ENCODE results near the gene PROX1.

DNA sequence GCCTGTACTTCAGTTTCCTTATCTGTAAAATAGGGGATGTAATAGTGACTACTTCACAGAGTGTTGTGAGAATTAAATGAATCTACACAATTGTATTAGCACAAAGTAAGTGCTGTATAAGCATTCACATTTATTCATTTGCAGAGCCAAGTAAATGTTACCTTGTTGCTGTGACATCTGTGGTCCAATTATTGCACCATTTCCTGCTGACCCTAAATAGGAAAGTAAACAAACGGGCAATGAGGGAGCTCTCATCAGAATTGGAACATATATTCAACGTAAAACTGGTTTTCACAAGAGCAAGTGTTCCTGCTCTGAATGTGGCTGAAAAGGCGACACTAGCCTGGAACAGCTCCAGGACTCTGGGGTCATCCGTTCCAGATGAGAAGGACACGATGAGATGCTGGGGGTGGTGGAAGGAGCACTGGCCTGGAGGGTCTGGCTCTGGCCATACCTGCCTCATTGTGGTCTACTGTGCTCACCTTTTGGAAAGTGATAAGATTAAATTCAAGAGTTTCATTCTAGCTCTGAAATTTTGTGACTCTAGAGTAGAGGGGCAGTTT is 34.5 kb downstream of the PROX1 start:
- TF ChIP-seq, protein P1, sequence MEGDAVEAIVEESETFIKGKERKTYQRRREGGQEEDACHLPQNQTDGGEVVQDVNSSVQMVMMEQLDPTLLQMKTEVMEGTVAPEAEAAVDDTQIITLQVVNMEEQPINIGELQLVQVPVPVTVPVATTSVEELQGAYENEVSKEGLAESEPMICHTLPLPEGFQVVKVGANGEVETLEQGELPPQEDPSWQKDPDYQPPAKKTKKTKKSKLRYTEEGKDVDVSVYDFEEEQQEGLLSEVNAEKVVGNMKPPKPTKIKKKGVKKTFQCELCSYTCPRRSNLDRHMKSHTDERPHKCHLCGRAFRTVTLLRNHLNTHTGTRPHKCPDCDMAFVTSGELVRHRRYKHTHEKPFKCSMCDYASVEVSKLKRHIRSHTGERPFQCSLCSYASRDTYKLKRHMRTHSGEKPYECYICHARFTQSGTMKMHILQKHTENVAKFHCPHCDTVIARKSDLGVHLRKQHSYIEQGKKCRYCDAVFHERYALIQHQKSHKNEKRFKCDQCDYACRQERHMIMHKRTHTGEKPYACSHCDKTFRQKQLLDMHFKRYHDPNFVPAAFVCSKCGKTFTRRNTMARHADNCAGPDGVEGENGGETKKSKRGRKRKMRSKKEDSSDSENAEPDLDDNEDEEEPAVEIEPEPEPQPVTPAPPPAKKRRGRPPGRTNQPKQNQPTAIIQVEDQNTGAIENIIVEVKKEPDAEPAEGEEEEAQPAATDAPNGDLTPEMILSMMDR (IDR thresholded peaks at IDR 0.05; ENCODE audit: borderline replicate concordance, extremely low read depth, low read length, poor library complexity, severe bottlenecking): no peak
- TF ChIP-seq EZH2 (IDR thresholded peaks at IDR 0.05; ENCODE audit: borderline replicate concordance, low read depth, low read length, severe bottlenecking): no peak

Data from DND-41 (cell line).